HG03520 (cell line): ENCODE measurements around the gene BICRA.
"Not testable (repeated sequence)": the region's sequence is repeated elsewhere in the genome, so short reads cannot be mapped to it uniquely, and the experiment has no call there.

Source experiments
- ATAC-seq: cut with Tn5 transposase; IDR thresholded peaks from one replicate; pipeline ENCODE4 v1.9.1; 2021; ENCODE audit warnings: mild to moderate bottlenecking, moderate library complexity; ENCODE audit not compliant: unreplicated experiment

BICRA gene

DNA sequence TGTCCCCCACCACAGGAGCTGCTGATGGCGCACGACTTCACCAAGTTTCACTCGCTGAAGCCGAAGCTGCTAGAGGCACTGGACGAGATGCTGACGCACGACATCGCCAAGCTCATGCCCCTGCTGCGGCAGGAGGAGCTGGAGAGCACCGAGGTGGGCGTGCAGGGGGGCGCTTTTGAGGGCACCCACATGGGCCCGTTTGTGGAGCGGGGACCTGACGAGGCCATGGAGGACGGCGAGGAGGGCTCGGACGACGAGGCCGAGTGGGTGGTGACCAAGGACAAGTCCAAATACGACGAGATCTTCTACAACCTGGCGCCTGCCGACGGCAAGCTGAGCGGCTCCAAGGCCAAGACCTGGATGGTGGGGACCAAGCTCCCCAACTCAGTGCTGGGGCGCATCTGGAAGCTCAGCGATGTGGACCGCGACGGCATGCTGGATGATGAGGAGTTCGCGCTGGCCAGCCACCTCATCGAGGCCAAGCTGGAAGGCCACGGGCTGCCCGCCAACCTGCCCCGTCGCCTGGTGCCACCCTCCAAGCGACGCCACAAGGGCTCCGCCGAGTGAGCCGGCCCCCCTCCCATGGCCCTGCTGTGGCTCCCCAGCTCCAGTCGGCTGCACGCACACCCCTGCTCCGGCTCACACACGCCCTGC is 132.1 kb downstream of the BICRA start:
- no peak for ATAC-seq

DNA sequence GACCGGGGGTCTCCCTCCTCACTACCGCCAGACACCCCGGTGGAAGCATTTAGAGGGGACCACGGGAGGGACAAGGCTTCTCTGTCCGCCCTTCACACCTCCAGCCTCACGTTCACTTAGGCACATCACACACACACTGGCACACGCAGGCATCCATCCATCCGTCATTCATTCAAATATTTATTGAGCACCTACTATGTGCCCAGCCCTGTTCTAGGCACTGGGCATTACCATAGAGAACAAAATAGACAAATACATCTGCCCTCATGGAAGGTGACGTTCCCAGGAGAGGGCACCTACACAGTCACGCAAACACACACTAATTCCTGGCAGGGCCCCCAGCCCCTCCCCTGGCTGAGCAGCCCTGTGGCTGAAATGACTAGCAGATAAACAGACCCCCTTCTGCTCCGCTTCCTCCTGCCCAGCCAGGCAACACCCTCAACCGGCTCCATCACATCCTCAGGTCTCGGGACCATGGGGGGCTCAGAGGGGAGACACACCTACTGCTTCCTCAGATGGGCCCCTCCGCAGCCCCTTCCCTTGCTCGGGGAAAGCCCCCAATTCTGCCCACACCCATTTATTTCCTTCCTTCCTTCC is 132.7 kb downstream of the BICRA start:
- no peak for ATAC-seq

DNA sequence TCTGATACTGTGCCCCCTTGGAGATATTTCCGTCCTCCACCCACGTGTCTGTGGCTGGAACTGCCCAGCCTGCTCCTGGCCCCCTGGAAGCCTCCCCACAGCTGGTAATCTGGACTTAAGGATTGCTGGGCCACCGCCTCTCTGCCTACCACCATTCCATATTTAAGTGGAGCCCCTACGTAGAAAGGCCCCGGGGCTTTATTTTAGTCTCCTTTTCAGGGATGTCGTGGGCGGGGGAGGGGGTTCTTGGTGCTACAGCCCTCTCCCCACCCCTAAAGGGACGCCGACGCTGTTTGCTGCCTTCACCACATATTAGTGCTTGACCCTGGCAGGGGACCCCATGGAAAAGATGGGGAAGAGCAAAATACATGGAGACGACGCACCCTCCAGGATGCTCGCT is 133.7 kb downstream of the BICRA start:
- no peak for ATAC-seq

DNA sequence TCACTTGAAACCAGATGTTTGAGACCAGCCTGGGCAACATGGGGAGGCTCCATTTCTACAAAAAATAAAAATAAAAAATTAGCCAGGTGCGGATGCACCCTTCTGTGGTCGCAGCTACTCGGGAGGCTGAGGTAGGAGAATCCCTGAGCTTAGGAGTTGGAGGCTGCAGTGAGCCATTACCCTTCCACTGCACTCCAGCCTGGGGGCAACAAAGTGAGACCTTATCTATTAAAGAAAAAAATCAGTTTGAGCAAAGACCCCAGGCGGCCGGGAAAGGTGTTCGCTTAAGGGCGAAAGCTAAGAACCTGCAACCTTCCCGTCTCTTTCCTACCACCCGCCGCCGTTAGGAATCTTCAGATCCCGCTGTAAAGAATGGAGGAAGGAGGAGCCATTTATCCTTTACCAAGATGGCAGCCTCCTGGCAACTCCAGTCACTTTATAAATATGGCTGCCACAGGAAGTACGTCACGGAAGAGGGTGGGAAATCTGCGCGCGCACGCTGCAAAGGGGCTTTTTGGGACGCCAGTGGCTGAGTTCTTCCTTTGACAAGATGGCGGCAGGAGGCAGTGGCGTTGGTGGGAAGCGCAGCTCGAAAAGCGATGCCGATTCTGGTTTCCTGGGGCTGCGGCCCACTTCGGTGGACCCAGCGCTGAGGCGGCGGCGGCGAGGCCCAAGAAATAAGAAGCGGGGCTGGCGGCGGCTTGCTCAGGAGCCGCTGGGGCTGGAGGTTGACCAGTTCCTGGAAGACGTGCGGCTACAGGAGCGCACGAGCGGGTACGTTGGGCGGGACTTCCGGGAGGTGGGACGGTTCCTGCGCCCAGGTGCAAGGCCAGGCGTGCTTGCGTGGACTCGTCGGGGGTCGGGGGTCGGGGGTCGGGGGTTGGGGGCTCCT is 136.3 kb downstream of the BICRA start, which contains the start of gene NOP53:
Gene NOP53, plus strand, starts transcription at position 537 of the 892 bp plus-strand sequence. Its CDS starts 14 bp downstream, at position 551.
- ATAC-seq = peak; percentile 69

DNA sequence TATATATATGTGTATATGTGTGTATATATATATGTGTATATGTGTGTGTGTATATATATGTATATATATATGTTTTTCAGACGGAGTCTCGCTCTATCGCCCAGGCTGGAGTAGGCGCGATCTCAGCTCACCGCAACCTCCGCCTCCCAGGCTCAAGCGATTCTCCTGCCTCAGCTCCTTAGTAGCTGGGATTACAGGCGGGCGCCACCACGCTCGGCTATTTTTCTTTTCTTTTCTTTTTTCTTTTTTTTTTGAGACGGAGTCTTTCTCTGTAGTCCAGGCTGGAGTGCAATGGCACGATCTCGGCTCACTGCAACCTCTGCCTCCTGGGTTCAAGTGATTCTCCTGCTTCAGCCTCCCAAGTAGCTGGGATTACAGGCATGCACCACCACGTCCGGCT is 137.2 kb downstream of the BICRA start:
- ATAC-seq = not testable (repeated sequence)

DNA sequence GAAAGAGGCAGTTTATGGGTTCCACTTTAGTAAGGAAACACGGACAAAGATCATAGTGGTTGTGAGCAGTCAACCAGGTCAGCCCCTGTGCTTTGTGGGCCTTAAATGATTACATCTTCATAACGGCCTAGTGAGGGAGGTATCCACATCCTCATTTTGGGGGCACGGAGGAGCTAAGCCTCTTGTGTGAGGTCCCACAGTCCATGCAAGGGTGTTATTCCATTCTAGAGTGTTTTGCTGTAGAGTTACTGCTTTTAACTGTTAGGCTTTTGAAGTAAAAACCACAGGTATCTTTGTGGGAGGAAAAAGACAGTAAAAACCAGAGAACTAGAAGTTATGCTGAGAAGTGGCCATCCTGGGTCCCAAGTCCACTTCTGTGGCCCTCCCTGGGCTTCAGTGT is 140.4 kb downstream of the BICRA start:
- ATAC-seq = no peak

DNA sequence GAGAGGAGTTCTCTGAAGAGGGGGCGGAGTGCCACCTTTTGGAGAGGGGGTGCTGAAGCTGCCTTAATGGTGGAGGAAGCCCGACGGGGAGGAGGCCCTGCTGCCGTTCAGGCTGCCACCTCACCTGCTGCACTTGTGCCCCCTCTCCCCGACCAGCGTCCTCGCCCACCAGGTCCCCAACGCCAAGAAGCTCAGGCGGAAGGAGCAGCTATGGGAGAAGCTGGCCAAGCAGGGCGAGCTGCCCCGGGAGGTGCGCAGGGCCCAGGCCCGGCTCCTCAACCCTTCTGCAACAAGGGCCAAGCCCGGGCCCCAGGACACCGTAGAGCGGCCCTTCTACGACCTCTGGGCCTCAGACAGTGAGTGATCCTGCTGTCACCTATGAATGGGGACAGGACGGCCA is 141.8 kb downstream of the BICRA start:
- no peak for ATAC-seq

DNA sequence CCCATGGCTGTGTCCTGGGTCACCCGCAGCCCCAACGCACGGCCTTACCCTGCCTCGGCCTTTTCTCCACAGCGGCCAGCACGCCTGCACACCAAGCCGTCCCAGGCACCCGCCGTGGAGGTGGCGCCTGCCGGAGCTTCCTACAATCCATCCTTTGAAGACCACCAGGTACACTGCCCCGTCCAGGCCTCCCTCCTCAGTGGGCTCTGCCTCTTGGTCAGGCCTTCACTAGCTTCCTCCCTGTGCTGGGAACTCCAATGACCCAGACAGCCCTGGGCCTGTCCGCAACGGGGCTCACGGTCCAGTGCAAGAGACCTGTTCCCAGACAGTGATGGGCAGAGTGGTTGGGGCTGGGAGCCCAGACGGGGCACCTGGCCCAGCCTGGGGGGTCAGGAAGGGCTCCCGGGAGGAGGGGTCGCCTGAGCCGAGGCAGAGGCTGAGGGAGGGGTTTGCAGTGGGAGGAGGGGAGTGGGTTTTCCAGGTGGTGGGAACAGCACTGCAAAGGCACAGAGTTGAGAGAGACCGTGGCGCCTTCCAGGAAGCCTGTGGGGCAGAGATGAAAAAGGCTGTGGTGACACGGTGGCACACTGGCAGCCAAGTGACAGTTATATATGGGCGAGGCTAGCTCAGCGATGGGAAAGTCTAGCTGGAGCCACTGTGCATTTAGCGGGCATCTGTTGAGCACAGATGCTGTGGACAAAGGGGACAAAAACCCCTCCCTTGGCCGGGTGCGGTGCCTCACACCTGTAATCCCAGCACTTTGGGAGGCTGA is 143.7 kb downstream of the BICRA start:
- ATAC-seq = no peak
